ENCODE data around the gene RPUSD3. TPM values are rescaled to one million over a fixed set of nuclear protein-coding genes. Genes with fewer than 3 reads are reported as not detected.
"Not testable (repeated sequence)": the region's sequence is repeated elsewhere in the genome, so short reads cannot be mapped to it uniquely, and the experiment has no call there.

RPUSD3 gene
- total and polyA plus RNA-seq, 8 donors, result 12.4 to 20.6 (median 16.3) TPM

- H3K27ac ChIP-seq; H3K36me3 ChIP-seq; H3K4me1 ChIP-seq; FAIRE-seq; DNase-seq; ATAC-seq; intact Hi-C loops (cut with DNase I); H3K4me3 ChIP-seq; H3K27me3 ChIP-seq; H3K9me3 ChIP-seq: not testable (repeated sequence)
- WGBS, 2 donors, result 12% methylated on average over 4 of the region's 4 CpGs
- TF ChIP-seq, protein P1, sequence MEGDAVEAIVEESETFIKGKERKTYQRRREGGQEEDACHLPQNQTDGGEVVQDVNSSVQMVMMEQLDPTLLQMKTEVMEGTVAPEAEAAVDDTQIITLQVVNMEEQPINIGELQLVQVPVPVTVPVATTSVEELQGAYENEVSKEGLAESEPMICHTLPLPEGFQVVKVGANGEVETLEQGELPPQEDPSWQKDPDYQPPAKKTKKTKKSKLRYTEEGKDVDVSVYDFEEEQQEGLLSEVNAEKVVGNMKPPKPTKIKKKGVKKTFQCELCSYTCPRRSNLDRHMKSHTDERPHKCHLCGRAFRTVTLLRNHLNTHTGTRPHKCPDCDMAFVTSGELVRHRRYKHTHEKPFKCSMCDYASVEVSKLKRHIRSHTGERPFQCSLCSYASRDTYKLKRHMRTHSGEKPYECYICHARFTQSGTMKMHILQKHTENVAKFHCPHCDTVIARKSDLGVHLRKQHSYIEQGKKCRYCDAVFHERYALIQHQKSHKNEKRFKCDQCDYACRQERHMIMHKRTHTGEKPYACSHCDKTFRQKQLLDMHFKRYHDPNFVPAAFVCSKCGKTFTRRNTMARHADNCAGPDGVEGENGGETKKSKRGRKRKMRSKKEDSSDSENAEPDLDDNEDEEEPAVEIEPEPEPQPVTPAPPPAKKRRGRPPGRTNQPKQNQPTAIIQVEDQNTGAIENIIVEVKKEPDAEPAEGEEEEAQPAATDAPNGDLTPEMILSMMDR (IDR thresholded peaks at IDR 0.05), result peak in 3 of 4 donors; percentile 15 to 45 (median 36)
Observed at GRCh38 chr3:9848860-9849259, 5.1 kb upstream of the RPUSD3 start.

DNA sequence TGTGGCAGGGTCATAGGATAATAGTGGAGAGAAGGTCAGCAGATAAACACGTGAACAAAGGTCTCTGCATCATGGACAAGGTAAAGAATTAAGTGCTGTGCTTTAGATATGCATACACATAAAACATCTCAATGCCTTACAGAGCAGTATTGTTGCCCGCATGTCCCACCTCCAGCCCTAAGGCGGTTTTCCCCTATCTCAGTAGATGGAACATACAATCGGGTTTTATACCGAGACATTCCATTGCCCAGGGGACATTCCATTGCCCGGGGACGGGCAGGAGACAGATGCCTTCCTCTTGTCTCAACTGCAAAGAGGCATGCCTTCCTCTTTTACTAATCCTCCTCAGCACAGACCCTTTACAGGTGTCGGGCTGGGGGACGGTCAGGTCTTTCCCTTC, 4.1 kb upstream of the RPUSD3 start:
- DNase-seq; intact Hi-C loops (cut with DNase I); ATAC-seq; FAIRE-seq; H3K4me3 ChIP-seq; H3K27me3 ChIP-seq; H3K36me3 ChIP-seq; H3K4me1 ChIP-seq; H3K9me3 ChIP-seq; H3K27ac ChIP-seq: not testable (repeated sequence)
- 38 to 50% methylated on average over 7 to 9 of the region's 9 CpGs for WGBS, 2 donors

DNA sequence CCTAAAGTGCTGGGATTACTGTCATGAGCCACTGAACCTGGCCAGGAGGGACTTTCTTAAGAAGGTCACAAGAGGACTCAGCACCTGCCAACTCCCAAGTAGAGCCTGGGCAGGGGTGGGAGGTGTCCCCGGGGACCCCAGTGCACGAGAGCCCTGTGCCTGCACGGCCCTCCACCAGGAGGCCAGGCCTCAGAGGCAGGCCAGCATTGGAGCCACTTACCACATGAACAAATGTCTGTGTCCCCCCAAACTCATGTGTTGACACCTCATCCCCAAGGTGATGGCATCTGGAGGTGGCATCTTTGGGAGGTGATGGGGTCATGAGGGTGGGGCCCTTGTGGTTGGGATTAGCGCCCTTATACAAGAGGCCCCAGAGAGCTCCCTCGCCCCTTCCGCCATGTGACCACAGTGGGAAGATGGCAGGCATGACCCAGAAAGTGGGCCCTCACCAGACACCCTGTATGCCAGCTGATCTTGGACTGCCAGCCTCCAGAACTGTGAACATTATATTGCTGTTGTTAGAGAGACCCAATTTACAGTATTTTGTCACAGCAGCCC, 3.2 kb upstream of the RPUSD3 start:
- Histone ChIP-seq H3K9me3 (no peaks in the 10 kb centered on the region), H3K27ac (no peak overlapping the region), H3K4me1 (peaks cover 0 to 7% (median 5%) of the 10 kb centered on the region in 3 donors), H3K36me3 (no peaks in the 10 kb centered on the region), H3K27me3 (no peaks in the 10 kb centered on the region), H3K4me3 (no peak overlapping the region)
- intact Hi-C loops (cut with DNase I), result no loop called here
- DNase-seq (peak in 1 of 6 donors; percentile 53), FAIRE-seq (no peak), ATAC-seq (no peak)
- TF ChIP-seq, protein P1 (IDR thresholded peaks at IDR 0.05), result no peak
- 88 to 94% methylated on average over 6 of the region's 6 CpGs for WGBS, 2 donors

- TF ChIP-seq, protein P1 (IDR thresholded peaks at IDR 0.05), result no peak
- intact Hi-C loops (cut with DNase I), result no loop called here
- Histone ChIP-seq H3K4me1 (peaks cover 0 to 7% (median 5%) of the 10 kb centered on the region in 3 donors), H3K27me3 (no peaks in the 10 kb centered on the region), H3K9me3 (no peaks in the 10 kb centered on the region), H3K36me3 (peaks cover 0 to 3% (median 0%) of the 10 kb centered on the region in 3 donors), H3K27ac (no peak overlapping the region), H3K4me3 (no peak overlapping the region)
- WGBS, 2 donors, result 74 to 77% methylated on average over 6 of the region's 6 CpGs
- FAIRE-seq (no peak), DNase-seq (peak in 1 of 6 donors; percentile 64), ATAC-seq (no peak)
Observed at GRCh38 chr3:9846231-9846630, 2.4 kb upstream of the RPUSD3 start.

GRCh38 chr3:9841015-9841414, 2.8 kb downstream of the RPUSD3 start:
- intact Hi-C loops (cut with DNase I), result no loop called here
- no peaks in the 10 kb centered on the region for H3K27me3 ChIP-seq
- no peak for FAIRE-seq

More at GRCh38 chr3:9841015-9841414, 2.8 kb downstream of the RPUSD3 start:
- Histone ChIP-seq H3K9me3 (no peaks in the 10 kb centered on the region), H3K4me3 (no peak overlapping the region), H3K36me3 (peaks cover 0 to 15% (median 0%) of the 10 kb centered on the region in 3 donors), H3K4me1 (peaks cover 0 to 15% (median 5%) of the 10 kb centered on the region in 3 donors), H3K27ac (no peak overlapping the region)
- 83 to 84% methylated on average over 8 of the region's 8 CpGs for WGBS, 2 donors
- ATAC-seq (no peak), DNase-seq (no peak)
- TF ChIP-seq, protein P1 (IDR thresholded peaks at IDR 0.05), result no peak

All from pancreas (tissue), 10 donors.